A549 treated with CpdA at 1 μM for 4 hours (cell line): ENCODE data around the gene TBC1D9B. TPM values are rescaled to one million over a fixed set of nuclear protein-coding genes. Genes with fewer than 3 reads are reported as not detected.

Source experiments
- total RNA-seq: library from RNA; stranded (reverse); fragments of 200-300 nt; extraction: Qiagen RNA extraction; gene quantifications from 5 replicates; pipeline ENCODE4 v1.2.3, GENCODE V29; 2022; ENCODE audit warnings: low read depth

TBC1D9B gene
- total RNA-seq = 56.1 to 69.8 TPM (median 59.9 TPM) in 5 replicates

DNA sequence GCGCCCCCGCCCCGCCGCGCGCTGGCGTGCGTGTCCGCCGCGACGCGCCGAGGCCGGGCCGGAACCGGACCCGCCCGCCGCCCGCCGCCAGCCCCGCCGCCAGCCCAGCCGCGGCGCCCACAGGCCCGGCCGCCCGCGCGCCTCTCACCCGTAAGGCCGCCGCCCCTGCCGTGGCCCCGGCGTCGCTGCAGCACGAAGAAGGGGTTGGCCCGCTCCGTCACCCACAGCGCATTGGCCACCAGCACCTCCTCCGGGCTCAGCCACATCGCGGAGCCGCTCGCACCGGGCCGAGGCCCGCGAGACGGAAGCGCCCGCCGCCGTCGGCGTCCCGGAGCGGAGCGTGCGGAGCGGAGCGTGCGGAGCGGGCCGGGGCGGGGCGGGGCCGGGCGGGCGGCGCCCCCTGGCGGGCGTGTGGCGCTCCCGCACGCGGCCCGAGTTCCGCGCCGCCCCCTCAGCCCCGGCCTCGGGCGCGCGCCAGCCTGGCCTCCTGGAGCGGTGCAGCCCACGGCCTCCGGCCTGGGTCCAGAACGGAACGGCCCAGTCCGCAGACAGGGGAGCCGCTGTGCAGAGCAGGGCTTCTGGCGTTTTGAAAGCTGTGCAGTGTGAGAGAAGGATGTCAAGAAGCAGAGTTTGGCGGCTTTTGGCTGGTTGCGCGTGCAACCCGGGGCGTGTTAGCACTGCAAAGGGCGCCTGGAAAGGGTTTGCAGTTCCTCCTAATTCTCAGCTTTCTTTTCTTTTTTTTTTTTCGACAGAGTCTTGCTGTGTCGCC, at the start of gene TBC1D9B:
TBC1D9B (minus strand) TSS at position 342 of the 769 bp plus-strand sequence; CDS start at position 266, 76 bp downstream.

DNA sequence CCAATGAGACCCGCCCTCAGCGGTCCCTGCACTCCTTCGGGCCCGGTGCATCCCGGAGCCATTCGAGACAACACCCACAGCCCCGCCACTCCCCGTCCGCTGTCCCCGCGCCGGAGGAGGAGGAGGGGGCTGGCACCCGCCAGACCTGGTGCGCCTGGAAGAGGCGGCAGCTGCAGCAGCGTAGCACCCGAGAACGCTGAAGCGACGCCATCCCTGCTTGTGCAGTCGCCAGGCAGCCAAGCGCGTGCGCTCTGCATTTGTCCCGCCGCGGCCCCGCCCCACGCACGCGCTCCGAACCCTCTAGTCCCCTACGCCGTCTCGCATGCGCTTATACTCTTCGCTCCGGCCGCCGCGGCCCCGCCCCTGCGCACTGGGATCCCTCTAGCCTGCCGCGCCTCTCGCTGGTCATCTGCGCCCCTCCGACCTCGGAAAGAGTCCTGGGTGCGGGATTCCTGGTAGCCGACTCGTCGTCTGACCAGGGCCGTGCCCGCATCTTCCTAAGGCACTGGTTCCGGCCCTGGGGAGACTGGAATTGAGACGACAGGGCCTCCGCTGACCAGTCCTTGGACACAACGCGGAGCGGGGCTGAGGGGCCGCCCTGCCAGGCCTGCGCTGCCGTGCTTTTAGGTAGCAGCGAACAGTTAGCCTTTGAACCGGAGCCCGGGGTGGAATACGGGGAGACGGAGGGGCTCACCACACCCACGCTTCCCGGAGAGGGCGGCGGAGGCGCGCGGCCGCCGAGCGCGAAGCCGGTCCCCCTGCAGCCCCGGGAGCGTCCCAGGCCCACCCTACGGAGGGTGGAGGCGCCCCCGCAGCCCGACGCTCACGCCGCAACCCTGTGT, 48.9 kb downstream of the TBC1D9B start, which contains the start of gene MRNIP:
MRNIP (minus strand) TSS at position 232 of the 842 bp plus-strand sequence; CDS start at position 211, 21 bp downstream.

DNA sequence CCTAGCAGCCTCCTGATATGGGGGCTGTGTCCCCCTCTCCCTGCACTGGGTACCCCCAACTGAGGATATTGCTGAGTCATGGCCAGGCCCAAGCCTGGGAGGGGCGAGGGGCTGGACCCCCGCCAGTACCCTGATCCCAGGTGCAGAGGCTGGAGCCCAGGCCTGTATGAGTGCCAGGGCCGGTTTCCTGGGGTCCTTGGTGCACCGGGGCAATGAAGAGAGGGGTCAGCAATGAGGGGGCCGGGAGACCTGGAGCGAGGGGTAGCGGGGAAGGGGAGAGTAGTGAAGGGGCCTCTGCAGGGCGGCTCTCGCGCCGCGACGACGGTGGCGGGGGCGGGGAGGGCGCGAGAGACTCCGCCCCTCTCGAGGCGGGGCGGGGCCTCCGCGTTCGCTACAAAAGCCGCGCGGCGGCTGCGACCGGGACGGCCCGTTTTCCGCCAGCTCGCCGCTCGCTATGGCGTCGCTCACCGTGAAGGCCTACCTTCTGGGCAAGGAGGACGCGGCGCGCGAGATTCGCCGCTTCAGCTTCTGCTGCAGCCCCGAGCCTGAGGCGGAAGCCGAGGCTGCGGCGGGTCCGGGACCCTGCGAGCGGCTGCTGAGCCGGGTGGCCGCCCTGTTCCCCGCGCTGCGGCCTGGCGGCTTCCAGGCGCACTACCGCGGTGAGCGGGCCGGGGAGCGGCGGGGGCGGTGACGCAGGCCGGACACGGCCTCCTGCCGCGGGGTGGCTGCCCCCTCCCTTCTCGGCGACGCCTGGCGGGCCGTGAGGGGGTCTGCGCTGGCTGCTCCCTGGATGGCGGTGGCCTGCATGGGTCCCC, 87.0 kb downstream of the TBC1D9B start, which contains the start of gene SQSTM1:
SQSTM1 (plus strand) TSS at position 423 of the 815 bp plus-strand sequence; CDS start at position 455, 32 bp downstream.

Other genes with a start within 250 kb of the TBC1D9B start
- not detected in 5 replicates for gene CBY3, start 226.9 kb downstream of the TBC1D9B start, total RNA-seq
- gene CANX, start 208.9 kb downstream of the TBC1D9B start, total RNA-seq = 352 to 462 TPM (median 395 TPM) in 5 replicates
- 18.3 to 21.6 TPM (median 21.2 TPM) in 5 replicates for gene MAML1, start 175.1 kb downstream of the TBC1D9B start, total RNA-seq
- 0.16 TPM in 1 of 5 replicates, not detected in the others for gene LTC4S, start 113.9 kb downstream of the TBC1D9B start, total RNA-seq
- gene MGAT4B, start 101.0 kb downstream of the TBC1D9B start, total RNA-seq = 233 to 272 TPM (median 255 TPM) in 5 replicates
- gene SQSTM1, start 87.0 kb downstream of the TBC1D9B start, total RNA-seq = 1,418 to 2,161 TPM (median 1,454 TPM) in 5 replicates
- 12.8 to 23.9 TPM (median 20.0 TPM) in 5 replicates for gene MRNIP, start 49.1 kb downstream of the TBC1D9B start, total RNA-seq
- 34.5 to 42.8 TPM (median 40.4 TPM) in 5 replicates for gene RNF130, start 163.9 kb upstream of the TBC1D9B start, total RNA-seq